ENCODE results near the gene RNLS.

GRCh38 chr10:88537322-88537721 is 45.8 kb downstream of the RNLS start:
- no peak for TF ChIP-seq CTCF (IDR thresholded peaks at IDR 0.05)
- TF ChIP-seq POLR2AphosphoS5 (IDR thresholded peaks at IDR 0.05) = no peak
- no peak for TF ChIP-seq POLR2A (IDR thresholded peaks at IDR 0.05)

Data from sigmoid colon (tissue), 4 donors.